ENCODE results near the gene DACT1.

Gene DACT1

DNA sequence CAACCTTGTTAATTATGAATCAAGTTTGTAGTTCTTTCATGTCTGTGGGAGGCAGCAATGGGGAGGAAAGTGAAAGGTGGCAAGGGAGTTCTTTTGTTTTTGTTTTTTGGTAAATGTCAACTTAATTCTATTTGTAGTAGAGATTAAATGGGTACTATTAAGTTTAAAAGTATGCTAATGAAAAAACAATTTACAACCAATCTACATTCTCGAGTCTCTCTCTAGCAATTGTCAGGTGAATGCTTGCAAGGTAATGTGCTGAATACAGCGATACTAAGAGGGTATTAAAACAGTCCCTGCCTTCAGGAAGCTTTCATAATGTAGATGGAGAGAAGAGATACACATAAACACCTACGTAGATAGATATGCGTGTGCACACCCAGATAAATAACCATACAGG, 1.6 kb upstream of the DACT1 start:
- no peak for DNase-seq

- no peak for DNase-seq
Observed at GRCh38 chr14:58637040-58637390, 747 bp upstream of the DACT1 start.

DNA sequence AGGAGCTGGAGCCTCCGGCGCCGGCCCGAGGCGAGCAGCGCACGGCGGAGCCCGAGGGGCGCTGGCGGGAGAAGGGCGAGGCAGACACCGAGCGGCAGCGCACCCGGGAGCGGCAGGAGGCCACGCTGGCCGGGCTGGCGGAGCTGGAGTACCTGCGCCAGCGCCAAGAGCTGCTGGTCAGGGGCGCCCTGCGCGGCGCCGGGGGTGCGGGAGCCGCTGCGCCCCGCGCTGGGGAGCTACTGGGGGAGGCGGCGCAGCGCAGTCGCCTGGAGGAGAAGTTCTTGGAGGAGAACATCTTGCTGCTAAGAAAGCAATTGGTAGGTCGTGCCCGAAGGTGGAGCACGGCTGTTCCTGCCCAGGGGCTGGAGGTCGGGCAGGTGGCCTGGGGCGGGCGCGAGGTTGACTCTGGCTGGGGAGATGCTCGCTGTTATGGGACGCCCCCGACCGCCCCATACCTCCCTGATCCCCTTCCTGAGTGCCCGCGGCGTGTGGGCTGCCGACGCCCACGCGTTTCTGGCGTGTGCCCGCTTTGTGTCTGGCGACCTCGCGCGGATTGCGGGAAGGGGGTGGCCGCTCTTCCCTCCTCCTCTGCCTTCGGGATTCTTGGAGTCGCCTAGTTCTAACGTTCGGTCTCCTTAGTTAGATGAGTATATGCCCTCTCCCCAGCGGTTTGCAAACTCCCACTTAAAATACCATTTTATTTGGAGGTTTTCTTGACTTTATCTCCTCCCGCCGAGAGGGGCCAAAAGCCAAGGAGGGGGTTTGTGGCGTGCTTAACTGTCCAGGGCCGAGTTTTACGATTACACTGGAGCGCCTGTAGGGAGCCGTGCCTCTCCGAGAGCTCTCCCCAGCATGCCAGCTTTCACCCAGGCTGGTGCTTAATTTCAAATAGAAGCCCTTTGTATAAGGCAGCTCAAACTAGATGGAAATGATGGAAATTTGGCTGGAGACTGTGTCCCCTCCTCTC, 752 bp downstream of the DACT1 start:
- DNase-seq = no peak

GRCh38 chr14:58639198-58639565, 1.4 kb downstream of the DACT1 start:
- no peak for DNase-seq

DNA sequence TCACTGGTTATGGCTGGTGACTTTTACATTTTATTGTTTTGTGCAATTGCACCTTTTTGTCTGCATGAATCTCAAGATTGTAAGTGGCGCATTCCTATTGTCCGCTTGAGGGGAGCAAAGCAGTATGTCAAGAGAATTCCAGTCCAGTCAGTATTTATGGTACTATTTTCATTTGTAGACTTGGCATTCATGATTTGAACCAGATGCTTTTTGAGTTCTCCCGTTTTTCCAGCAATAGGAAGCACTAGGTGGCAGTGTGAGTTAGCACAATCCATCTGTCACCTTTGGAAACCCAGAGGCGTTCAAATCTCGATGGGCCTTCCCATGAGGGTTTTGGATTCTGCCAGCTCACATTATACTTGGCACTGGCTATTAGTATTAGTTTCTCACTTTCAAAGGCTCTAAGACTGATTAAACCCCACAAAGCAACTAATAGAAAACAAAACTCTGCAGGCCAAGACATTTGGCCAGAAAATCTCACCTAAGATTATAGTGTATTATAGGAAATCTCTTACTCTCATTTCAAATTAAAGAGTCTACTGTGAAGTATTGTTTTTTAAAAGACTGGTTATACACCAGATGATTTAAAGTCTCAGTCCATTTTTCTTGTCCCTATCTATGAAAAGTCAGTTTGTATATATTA, 2.2 kb downstream of the DACT1 start:
- DNase-seq = no peak

DNA sequence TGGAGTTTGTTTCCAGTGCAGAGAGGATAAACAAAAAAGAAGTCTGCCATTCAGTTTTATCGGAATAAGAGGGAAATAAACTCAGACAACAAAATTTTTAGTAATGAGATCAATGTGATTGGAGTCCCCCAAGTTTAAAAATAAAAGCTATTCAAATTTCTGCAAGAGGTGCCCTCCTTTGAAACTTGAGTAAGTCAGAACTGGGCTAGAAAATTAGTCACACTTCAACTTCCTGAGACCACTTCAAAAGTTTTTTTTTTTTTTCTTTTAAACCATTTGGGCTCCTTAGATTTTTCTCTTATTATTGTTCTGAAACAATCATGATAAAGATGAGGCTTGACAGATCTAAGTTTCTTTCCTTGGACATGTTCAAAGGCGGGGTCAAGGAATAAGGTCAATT, 3.2 kb downstream of the DACT1 start:
- DNase-seq = no peak

GRCh38 chr14:58641509-58641908, 3.7 kb downstream of the DACT1 start:
- no peak for DNase-seq

DNA sequence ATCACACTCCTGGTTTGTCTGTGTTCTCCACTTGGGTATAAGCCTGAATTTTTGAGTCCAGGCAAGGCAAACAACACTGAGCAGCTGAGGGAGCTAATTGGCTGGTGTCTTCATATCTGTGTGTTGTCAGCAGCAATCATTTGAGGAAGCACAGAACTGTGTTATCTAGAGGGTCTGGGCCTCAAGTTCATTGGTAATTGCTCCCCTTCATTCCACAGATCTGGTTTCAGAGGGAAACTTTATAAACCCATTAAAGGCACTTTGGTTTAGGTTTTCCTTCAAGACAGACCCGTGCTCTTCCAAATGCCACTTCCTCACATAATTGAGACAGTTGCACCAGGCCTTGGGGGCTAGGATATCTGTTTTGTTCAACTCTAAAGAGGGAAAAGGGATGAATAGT, 5.6 kb downstream of the DACT1 start:
- DNase-seq = no peak

DNA sequence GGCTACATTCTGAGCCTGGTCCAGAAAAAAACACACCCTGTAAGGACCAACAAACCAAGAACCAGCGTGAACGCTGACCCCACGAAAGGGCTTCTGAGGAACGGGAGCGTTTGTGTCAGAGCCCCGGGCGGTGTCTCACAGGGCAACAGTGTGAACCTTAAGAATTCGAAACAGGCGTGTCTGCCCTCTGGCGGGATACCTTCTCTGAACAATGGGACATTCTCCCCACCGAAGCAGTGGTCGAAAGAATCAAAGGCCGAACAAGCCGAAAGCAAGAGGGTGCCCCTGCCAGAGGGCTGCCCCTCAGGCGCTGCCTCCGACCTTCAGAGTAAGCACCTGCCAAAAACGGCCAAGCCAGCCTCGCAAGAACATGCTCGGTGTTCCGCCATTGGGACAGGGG, 7.9 kb downstream of the DACT1 start:
- DNase-seq = no peak

- no peak for DNase-seq
Observed at GRCh38 chr14:58646479-58646878, 8.7 kb downstream of the DACT1 start.

- no peak for DNase-seq
Observed at GRCh38 chr14:58647777-58648176, 10.0 kb downstream of the DACT1 start.

GRCh38 chr14:58650857-58651256, 13.1 kb downstream of the DACT1 start:
- no peak for DNase-seq

DNA sequence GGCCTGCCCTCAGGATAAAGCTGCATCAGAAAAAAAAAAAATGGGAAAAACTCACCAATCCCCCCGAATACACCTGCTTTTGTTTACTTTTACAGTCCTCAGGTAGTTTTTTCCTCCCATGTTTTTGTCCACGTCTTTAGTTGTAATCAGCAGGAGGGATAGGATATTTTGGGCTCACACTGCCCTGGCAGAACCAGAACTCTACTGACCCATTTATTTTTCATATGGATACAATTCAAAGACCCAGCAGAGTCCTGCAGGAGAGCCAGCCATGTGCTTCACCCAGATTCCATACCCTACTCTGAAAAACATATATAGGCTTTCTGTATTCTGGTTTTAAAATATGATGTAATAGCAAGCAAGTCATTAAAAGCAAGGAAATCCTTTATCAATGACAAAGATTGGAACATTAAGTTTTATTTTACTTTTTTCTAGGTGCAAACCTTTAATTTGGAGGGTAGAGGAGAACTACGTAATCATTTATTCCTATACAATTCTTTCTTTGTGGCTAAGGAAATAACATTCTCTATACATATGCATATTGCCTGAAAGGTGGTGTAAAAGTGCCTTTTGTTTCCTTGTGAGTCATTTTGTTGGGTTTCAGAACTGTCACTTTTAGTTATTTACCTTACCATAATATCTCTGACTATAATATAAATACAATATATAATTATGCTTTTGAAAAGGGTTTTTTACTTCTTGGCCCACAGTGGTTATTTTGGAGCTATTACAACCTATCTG, 19.1 kb downstream of the DACT1 start:
- DNase-seq = no peak

DNA sequence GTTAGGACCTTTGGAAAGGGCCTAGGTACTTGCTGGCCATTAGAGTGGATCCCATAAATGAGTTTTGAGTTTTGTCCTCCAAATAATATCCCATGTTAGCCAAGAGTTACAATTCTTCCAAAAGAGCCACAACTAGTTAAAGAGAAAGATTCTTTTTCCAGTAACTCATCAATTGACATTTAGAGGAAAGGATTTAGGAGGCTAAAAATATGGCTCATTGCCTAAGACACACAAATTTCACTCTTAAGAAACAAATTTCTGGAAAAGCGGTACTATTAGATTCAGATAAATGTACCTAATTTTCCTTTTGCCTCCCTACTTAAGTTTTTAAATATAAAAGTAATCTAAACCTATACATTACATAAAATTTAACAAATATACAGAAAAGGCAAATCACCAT, 21.3 kb downstream of the DACT1 start:
- no peak for DNase-seq

DNA sequence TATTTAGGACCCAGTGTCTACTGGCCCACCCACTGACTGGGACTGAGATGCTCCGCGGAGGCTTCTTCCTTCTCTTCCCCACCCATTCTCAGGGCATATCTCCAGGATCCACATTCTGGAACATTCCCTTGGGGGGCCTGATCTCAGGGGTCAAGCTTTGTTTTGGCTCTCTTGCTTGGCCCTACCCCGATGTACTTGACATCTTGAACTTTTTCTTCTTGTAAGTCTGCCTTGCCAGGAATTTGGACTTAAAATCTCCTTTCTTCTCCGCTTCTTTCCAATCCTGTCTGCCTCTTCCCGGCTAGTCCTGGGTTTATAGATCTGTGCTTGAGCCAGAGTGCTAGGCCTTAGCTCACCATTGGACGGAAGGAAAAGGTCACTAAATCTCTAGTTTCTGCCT, 22.1 kb downstream of the DACT1 start:
- DNase-seq = no peak

GRCh38 chr14:58660407-58660806, 22.6 kb downstream of the DACT1 start:
- DNase-seq = no peak

- DNase-seq = no peak
Observed at GRCh38 chr14:58662018-58662417, 24.3 kb downstream of the DACT1 start.

GRCh38 chr14:58662759-58663158, 25.0 kb downstream of the DACT1 start:
- DNase-seq = no peak

DNA sequence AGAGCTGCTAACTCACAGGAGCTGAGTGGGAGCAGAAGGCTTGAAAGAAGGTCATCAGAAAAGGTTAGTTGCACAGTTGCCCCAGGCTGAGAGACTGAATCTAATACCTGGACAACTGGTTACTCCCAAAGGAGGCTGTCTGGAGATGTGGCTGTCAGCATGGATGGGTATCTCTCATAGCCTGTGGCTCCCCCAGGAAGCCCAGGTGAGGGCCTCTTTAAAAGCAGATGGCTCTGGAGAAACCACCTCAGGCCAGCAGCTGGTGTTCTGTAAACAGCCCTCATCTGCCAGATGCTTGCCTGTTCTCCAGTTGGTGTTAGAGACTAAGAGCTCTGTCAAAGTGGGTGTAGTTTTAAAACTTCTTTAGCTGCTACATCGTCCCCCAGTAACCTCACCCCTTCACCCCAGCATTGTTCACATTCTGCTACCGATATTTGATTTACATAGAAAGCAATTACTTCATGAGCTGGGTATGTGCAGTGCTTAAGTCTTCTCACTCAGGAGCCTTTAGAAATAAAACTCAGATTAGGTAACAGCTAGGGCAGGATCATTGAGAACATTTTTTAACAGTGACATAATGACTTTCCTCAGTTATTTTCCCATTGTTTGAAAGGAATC, 25.8 kb downstream of the DACT1 start:
- no peak for DNase-seq

DNA sequence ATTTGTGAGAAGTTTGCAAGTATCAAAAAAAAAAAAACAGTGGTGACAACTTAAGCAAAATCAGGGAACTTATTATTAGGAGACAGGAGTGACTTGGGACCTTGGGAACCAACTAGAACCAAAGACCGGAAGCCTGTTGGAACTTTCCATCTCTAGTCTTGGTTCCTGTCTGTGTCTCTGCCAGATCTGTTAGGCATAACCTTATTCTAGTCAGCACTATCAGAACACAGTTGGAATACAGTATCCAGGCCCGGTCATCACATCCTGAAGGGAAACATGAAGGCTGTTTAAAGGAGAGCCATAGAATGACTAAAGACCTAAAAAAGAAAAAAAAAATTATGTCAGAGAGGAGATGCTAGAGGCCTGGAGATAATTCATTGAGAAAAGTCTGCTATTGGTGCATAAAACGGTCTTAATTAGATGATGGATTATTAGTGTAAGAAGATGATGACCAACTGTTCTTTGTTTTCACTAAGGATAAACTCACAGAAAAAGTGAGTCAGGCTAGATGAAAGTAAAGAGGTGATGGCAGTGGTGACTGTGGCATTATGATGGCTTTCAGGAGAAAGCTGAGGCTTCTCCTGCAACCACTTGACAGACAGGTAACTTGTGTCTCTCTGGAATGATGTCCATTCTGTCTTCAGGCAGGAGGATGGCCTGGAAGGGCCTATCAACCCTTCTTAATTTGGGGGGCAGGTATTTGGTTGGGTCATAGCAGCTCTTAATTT, 28.2 kb downstream of the DACT1 start:
- DNase-seq = no peak

- DNase-seq = no peak
Observed at GRCh38 chr14:58666737-58667136, 29.0 kb downstream of the DACT1 start.

- DNase-seq = no peak
Observed at GRCh38 chr14:58667900-58668299, 30.1 kb downstream of the DACT1 start.

Data from CD4-positive, alpha-beta T cell treated with Interleukin-17A for 1 hour (primary cell).